Measurements from ENCODE around the gene FIZ1. TPM values are rescaled to one million over a fixed set of nuclear protein-coding genes. Genes with fewer than 3 reads are reported as not detected.

FIZ1 gene
- total RNA-seq, 2 experiments from 2014 or later = 16.0 to 18.4 TPM

GRCh38 chr19:55543567-55543966, 55.8 kb downstream of the FIZ1 start:
- H3K4me1 Mint-ChIP-seq = peaks cover 1% of the 10 kb centered on the region

DNA sequence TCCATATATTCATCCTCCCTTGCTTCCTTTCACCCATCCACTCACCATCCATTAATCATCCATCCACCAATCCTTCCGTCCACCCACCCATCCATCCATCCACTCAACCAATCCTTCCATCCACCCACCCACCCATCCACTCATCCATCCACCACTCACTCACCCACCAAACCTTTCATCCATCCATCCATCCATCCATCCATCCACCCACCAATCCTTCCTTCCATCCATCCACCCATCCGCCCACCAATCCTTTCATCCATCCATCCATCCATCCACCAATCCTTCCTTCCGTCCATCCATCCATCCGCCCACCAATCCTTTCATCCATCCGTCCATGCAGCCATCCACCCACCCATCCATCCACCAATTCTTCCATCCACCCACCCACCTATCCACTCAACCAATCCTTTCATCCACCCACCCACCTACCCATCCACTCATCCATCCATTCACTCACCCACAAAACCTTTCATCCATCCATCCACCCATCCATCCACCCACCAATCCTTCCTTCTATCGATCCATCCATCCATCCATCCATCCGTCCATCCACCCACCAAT, 56.9 kb downstream of the FIZ1 start:
- POLR2A ChIA-PET = no interaction called here
- no peak for DNase-seq
- peaks cover under 1% of the 10 kb centered on the region for H3K4me1 Mint-ChIP-seq
- no peak for ATAC-seq (ENCODE audit: low read depth)
- no peak overlapping the region for H3K4me3 Mint-ChIP-seq
- no peaks in the 10 kb centered on the region for H3K36me3 Mint-ChIP-seq
- peaks cover 2% of the 10 kb centered on the region for H3K27me3 Mint-ChIP-seq
- H3K27ac Mint-ChIP-seq = no peak overlapping the region
- peaks cover 2% of the 10 kb centered on the region for H3K9me3 Mint-ChIP-seq

More at GRCh38 chr19:55543567-55543966, 55.8 kb downstream of the FIZ1 start:
- H3K4me3 Mint-ChIP-seq = no peak overlapping the region
- no peak for ATAC-seq (ENCODE audit: low read depth)
- H3K27ac Mint-ChIP-seq = no peak overlapping the region
- POLR2A ChIA-PET = no interaction called here
- DNase-seq = no peak
- H3K36me3 Mint-ChIP-seq = no peaks in the 10 kb centered on the region
- H3K9me3 Mint-ChIP-seq = peaks cover 2% of the 10 kb centered on the region
- H3K27me3 Mint-ChIP-seq = peaks cover 12% of the 10 kb centered on the region

Other genes starting within 250 kb of the FIZ1 start
- under 1 TPM in 1 of 2 experiments, not detected in 1; 0.55 TPM for gene COX6B2, start 244.8 kb downstream of the FIZ1 start, total RNA-seq
- gene GARIN5B, start 236.3 kb downstream of the FIZ1 start, total RNA-seq = not detected
- under 1 TPM; 0.53 to 0.60 TPM for gene IL11, start 229.1 kb downstream of the FIZ1 start, total RNA-seq
- not detected for gene TMEM190, start 222.7 kb downstream of the FIZ1 start, total RNA-seq
- gene TMEM238, start 215.2 kb downstream of the FIZ1 start, total RNA-seq = 10 to 100 TPM; 17.0 to 19.8 TPM
- gene RPL28, start 213.6 kb downstream of the FIZ1 start, total RNA-seq = 1,000 to 10,000 TPM; 3,030 to 3,043 TPM
- gene UBE2S, start 191.7 kb downstream of the FIZ1 start, total RNA-seq = 100 to 1,000 TPM; 184 to 203 TPM
- gene SHISA7, start 156.2 kb downstream of the FIZ1 start, total RNA-seq = not detected
- gene ISOC2, start 137.9 kb downstream of the FIZ1 start, total RNA-seq = 10 to 100 TPM; 13.7 to 16.8 TPM
- gene C19orf85, start 134.8 kb downstream of the FIZ1 start, total RNA-seq = not detected
- gene ZNF628, start 122.9 kb downstream of the FIZ1 start, total RNA-seq = 10 to 100 TPM in 1 of 2 experiments, 1 to 10 TPM in 1; 9.4 to 11.5 TPM
- gene NAT14, start 114.3 kb downstream of the FIZ1 start, total RNA-seq = 10 to 100 TPM; 14.5 to 15.0 TPM
- gene SSC5D, start 111.1 kb downstream of the FIZ1 start, total RNA-seq = 1 to 10 TPM in 1 of 2 experiments, under 1 TPM in 1; 0.86 to 1.1 TPM
- gene SBK2, start 62.4 kb downstream of the FIZ1 start, total RNA-seq = not detected
- gene SBK3, start 54.0 kb downstream of the FIZ1 start, total RNA-seq = not detected
- gene ZNF579, start 18.7 kb downstream of the FIZ1 start, total RNA-seq = 10 to 100 TPM; 10.1 to 10.4 TPM
- gene ZNF524, start 771 bp upstream of the FIZ1 start, total RNA-seq = 10 to 100 TPM; 25.2 to 26.6 TPM
- 10 to 100 TPM; 18.3 to 18.6 TPM for gene ZNF865, start 6.1 kb upstream of the FIZ1 start, total RNA-seq
- 1 to 10 TPM; 6.3 to 7.6 TPM for gene ZNF784, start 25.0 kb upstream of the FIZ1 start, total RNA-seq
- 10 to 100 TPM; 56.6 to 59.8 TPM for gene ZNF580, start 41.5 kb upstream of the FIZ1 start, total RNA-seq
- gene ZNF581, start 44.1 kb upstream of the FIZ1 start, total RNA-seq = 10 to 100 TPM; 28.6 to 31.7 TPM
- gene CCDC106, start 48.7 kb upstream of the FIZ1 start, total RNA-seq = 10 to 100 TPM; 12.1 to 13.4 TPM
- gene U2AF2, start 55.5 kb upstream of the FIZ1 start, total RNA-seq = 100 to 1,000 TPM; 257 to 267 TPM
- gene EPN1, start 75.7 kb upstream of the FIZ1 start, total RNA-seq = 10 to 100 TPM; 55.3 to 58.2 TPM
- gene NLRP9, start 138.9 kb upstream of the FIZ1 start, total RNA-seq = not detected
- gene RFPL4A, start 159.6 kb upstream of the FIZ1 start, total RNA-seq = not detected
- gene RFPL4AL1, start 169.6 kb upstream of the FIZ1 start, total RNA-seq = not detected
- not detected for gene NLRP11, start 232.5 kb upstream of the FIZ1 start, total RNA-seq
- not detected for gene NLRP4, start 237.0 kb upstream of the FIZ1 start, total RNA-seq

Data from activated naive CD8-positive, alpha-beta T cell treated with anti-CD3 and anti-CD28 coated beads, Interleukin-2, amount 10 ng/mL, durations not matched to agents 7 days and 5 days (primary cell).